ENCODE data around the gene PRR29.
"Not testable (repeated sequence)": the region's sequence is repeated elsewhere in the genome, so short reads cannot be mapped to it uniquely, and the experiment has no call there.

PRR29 gene

DNA sequence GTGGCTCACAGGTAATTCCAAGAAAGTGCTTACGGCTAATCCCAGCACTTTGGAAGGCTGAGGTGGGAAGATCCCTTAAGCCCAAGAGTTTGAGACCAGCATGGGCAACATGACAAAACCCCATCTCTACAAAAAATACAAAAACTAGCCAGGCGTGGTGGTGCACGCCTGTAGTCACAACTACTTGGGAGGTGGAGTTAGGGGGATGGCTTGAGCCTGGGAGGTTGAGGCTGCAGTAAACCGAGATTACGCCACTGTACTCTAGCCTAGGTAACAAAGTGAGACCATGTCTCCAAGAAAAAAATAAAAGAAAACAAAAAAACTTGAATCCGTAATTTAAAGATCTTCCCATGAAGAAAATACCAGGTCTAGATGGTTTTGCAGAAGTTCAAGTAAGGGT lies 17.3 kb downstream of the PRR29 start:
- no peak for DNase-seq (ENCODE audit: low spot score)

- DNase-seq (ENCODE audit: low spot score) = no peak
Observed at GRCh38 chr17:64016231-64016784, 18.2 kb downstream of the PRR29 start.

DNA sequence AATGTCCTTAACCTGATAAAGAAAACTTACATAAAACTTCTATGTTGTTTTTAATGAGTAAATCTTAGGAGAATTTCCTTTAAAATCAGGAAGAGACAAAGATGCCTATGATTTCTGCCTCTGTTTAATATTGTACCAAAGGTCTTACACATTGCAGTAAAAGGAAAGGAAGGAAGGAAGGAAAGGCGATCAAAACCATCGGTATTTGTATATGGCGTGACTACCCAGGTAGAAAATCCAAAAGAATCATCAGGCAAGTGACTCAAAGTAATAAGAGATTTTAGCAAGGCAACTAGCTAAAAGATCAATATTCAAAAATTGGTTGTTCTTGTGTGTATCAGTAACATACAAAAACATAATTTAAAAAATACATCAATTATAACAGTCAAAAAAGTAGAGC lies 18.8 kb downstream of the PRR29 start:
- DNase-seq (ENCODE audit: low spot score) = no peak

- DNase-seq (ENCODE audit: low spot score) = no peak
Observed at GRCh38 chr17:64017381-64017980, 19.3 kb downstream of the PRR29 start.

DNA sequence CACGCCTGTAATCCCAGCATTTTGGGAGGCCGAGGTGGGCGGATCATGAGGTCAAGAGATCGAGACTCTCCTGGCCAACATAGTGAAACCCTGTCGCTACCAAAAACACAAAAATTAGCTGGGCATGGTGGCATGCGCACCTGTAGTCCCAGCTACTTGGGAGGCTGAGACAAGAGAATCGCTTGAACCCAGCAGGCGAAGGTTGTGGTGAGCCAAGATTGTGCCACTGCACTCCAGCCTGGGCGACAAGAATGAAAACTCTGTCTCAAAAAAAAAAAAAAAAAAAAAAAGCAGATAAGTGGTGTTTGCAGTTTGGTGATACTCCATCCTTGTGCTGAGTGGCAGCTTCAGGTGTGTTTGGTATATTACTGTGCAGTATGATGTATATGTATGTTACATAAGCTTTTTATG lies 21.4 kb downstream of the PRR29 start:
- not testable (repeated sequence) for DNase-seq (ENCODE audit: low spot score)

- peak; percentile 5 for DNase-seq (ENCODE audit: low spot score)
Observed at GRCh38 chr17:64020056-64020766, 22.1 kb downstream of the PRR29 start, which contains the start of gene ICAM2. TSS of gene ICAM2 (minus strand) at chr17:64020633. CDS start at chr17:64006691, 13,942 bp downstream.

DNA sequence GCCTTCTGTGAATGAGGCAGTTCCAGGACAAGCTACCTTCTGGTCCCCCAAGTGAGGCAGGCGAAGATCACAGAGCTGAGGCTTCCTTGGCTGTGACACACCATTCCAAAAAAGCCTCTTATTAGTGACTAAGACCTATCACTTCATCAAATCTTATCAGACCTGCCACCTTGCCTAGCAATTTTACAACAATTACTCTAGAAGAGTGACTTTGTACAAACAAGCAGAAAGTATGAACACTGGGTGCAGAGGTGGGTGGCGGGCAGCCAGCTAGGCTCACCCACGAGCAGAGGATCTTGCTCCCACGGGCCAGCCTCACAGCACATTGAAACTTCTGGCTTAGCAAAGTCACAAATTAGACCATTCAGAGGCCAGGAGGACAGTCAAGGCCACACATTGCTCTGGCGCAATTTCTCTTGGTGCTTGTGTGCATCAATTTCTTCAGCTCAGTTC lies 24.5 kb downstream of the PRR29 start:
- DNase-seq (ENCODE audit: low spot score) = no peak

DNA sequence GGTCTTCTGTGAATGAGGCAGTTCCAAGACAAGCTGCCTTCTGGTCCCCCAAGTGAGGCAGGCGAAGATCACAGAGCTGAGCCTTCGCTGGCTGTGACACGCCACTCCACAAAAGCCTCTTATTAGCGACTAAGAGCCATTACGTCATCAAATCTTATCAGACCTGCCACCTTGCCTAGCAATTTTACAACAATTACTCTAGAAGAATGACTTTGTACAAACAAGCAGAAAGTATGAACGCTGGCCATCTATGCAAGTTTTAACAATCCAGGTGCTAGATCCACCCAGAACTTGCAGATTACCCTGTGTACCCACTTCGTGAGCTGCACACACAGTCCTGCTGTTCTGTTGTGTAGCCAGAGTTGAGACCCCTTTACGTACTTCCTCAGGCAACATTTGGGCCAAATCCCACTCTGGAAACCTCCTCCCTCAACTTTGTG lies 26.1 kb downstream of the PRR29 start:
- no peak for DNase-seq (ENCODE audit: low spot score)

- DNase-seq (ENCODE audit: low spot score) = no peak
Observed at GRCh38 chr17:64024781-64025731, 26.9 kb downstream of the PRR29 start.

DNA sequence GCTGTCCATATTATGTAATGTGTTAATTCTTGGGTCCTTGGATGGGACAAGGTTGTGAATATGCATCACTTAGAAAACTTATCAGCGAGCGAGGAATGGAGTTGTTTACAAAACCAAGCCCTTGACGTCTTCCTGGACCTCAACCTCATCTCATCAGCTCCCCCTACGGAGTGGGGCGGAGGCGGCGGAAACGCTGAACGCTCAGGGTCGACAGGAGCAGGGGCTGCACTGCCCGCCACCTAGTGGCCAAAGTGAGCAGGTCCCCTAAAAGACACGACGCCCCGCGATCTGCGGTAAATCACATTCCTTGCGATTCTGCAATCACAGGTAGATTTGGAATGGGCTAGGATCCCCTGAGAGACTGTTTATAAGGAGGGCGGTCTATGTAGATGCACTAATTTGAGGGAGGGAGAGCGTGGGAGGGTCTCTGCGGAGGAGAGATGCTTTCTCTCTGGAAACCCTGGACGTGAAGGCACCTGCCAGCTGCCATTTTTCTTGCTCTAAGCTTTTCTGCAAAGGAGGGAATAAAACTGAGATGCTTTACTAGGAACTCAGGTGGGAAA lies 27.7 kb downstream of the PRR29 start:
- peak; percentile 73 for DNase-seq (ENCODE audit: low spot score)

GRCh38 chr17:64028874-64029464 lies 30.8 kb downstream of the PRR29 start:
- peak; percentile 76 for DNase-seq (ENCODE audit: low spot score)

DNA sequence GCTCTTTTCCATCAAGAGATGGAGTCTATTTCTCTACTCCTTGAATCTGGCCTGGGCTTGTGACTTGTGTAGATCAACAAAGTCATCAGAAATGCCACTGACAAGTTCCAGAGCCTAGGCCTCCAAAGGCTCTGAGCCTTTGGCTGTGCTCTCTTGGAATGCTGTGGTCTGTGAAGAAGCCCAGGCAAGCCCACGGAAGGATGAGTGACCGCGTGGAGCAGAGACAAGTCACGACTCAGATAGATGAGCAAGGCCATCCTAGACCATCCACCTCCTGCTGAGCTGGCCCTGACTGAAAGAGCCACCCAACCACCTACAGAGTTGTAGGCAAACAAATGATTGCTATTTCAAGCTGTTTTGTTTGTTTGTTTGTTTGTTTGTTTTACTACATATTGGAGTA lies 33.9 kb downstream of the PRR29 start:
- DNase-seq (ENCODE audit: low spot score) = no peak

- DNase-seq (ENCODE audit: low spot score) = no peak
Observed at GRCh38 chr17:64036198-64036922, 38.2 kb downstream of the PRR29 start.

- DNase-seq (ENCODE audit: low spot score) = no peak
Observed at GRCh38 chr17:64037180-64037579, 39.0 kb downstream of the PRR29 start.

GRCh38 chr17:64037802-64038201 lies 39.7 kb downstream of the PRR29 start:
- no peak for DNase-seq (ENCODE audit: low spot score)

- DNase-seq (ENCODE audit: low spot score) = no peak
Observed at GRCh38 chr17:64038331-64039105, 40.4 kb downstream of the PRR29 start.

- DNase-seq (ENCODE audit: low spot score) = no peak
Observed at GRCh38 chr17:64039106-64039400, 40.9 kb downstream of the PRR29 start.

- DNase-seq (ENCODE audit: low spot score) = no peak
Observed at GRCh38 chr17:64040206-64040605, 42.1 kb downstream of the PRR29 start.

DNA sequence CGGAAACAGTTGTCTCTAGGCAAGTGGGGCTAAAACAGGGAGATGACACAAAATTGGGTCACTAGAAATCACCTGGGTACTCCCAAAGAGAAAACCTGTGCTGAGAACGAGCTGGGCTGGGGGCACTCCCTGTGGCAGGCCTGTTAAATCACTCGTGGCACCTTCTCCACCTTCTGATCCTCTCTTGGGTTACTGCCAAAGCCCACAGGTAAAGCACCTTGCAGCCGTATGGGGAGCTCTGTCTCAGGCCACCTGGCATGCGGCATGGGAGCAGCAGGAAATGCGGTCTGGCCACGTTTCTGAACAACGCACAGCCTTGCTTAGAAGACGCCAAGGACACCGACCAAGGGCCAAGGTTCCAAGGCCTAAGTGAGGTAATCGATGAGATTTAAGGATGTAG lies 43.8 kb downstream of the PRR29 start:
- no peak for DNase-seq (ENCODE audit: low spot score)

Data from AG08396 (cell line).